Measurements from ENCODE around the gene NCKAP5.

Gene NCKAP5

GRCh38 chr2:133193544-133194361, 374.5 kb downstream of the NCKAP5 start:
- DNase-seq, result no peak

- DNase-seq, result no peak
These were observed 376.2 kb downstream of the NCKAP5 start for GRCh38 chr2:133192028-133192427.

- no peak for DNase-seq
These were observed 391.1 kb downstream of the NCKAP5 start for GRCh38 chr2:133177196-133177595.

GRCh38 chr2:133175926-133176325, 392.3 kb downstream of the NCKAP5 start:
- no peak for DNase-seq

GRCh38 chr2:133173224-133173623, 395.0 kb downstream of the NCKAP5 start:
- DNase-seq, result no peak

GRCh38 chr2:133171393-133172004, 396.8 kb downstream of the NCKAP5 start:
- DNase-seq, result no peak

GRCh38 chr2:133169274-133169912, 398.9 kb downstream of the NCKAP5 start:
- no peak for DNase-seq

GRCh38 chr2:133167990-133168389, 400.3 kb downstream of the NCKAP5 start:
- no peak for DNase-seq

- no peak for DNase-seq
These were observed 401.0 kb downstream of the NCKAP5 start for GRCh38 chr2:133167223-133167622.

GRCh38 chr2:133166031-133166430, 402.2 kb downstream of the NCKAP5 start:
- no peak for DNase-seq

GRCh38 chr2:133163111-133163510, 405.2 kb downstream of the NCKAP5 start:
- DNase-seq, result no peak

GRCh38 chr2:133158442-133158841, 409.8 kb downstream of the NCKAP5 start:
- no peak for DNase-seq

- no peak for DNase-seq
These were observed 410.2 kb downstream of the NCKAP5 start for GRCh38 chr2:133158024-133158423.

- DNase-seq, result no peak
These were observed 411.1 kb downstream of the NCKAP5 start for GRCh38 chr2:133157141-133157540.

GRCh38 chr2:133152801-133153200, 415.5 kb downstream of the NCKAP5 start:
- no peak for DNase-seq

GRCh38 chr2:133148187-133148586, 420.1 kb downstream of the NCKAP5 start:
- no peak for DNase-seq

GRCh38 chr2:133146893-133147292, 421.4 kb downstream of the NCKAP5 start:
- DNase-seq, result no peak

GRCh38 chr2:133143645-133144044, 424.6 kb downstream of the NCKAP5 start:
- no peak for DNase-seq

- DNase-seq, result no peak
These were observed 426.2 kb downstream of the NCKAP5 start for GRCh38 chr2:133142087-133142486.

- DNase-seq, result no peak
These were observed 427.6 kb downstream of the NCKAP5 start for GRCh38 chr2:133140620-133141019.

GRCh38 chr2:133139847-133140533, 428.3 kb downstream of the NCKAP5 start:
- no peak for DNase-seq

GRCh38 chr2:133138693-133139092, 429.6 kb downstream of the NCKAP5 start:
- DNase-seq, result no peak

- DNase-seq, result no peak
These were observed 433.1 kb downstream of the NCKAP5 start for GRCh38 chr2:133135035-133135654.
